Stimulated activated CD4-positive, alpha-beta T cell treated with anti-CD3 and anti-CD28 coated beads, TNF-alpha, amount 100 ng/mL, for 48 hours (primary cell): ENCODE data around the gene PYCARD.
A peak's percentile ranks its signal among the peaks of the same experiment; 100 is the strongest.
"Not testable (repeated sequence)": the region's sequence is repeated elsewhere in the genome, so short reads cannot be mapped to it uniquely, and the experiment has no call there.

Source experiments
- DNase-seq, 3 donors: peaks; one replicate each; pipeline ENCODE4 v3.0.0-alpha.2; 2020; ENCODE audit warnings: low read depth in 3 of 3

The PYCARD gene

DNA sequence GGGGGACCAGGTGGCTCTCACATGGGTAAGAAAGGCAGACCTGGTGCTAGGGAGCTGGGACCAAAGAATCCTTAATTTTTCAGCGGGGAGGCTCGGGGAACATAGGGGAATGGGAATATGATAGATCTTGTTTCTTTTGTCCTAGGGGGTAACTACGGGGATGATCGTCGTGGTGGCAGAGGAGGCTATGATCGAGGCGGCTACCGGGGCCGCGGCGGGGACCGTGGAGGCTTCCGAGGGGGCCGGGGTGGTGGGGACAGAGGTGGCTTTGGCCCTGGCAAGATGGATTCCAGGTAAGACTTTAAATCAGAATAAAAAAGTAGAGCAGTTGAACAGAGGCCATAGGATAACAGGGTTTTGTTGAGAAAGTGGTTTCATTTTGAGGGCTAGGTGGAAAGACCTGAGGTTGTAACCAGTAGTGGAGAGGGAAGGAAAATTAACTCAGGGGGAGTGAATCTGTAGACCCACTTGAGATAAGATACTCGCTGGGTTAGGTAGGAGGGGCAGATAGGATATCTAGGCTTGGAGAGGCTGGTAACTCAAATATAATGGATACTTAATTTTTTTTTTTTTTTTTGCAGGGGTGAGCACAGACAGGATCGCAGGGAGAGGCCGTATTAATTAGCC is 11.6 kb downstream of the PYCARD start:
- DNase-seq: no peak

- DNase-seq: no peak
Observed at GRCh38 chr16:31190061-31190460, 12.5 kb downstream of the PYCARD start.

DNA sequence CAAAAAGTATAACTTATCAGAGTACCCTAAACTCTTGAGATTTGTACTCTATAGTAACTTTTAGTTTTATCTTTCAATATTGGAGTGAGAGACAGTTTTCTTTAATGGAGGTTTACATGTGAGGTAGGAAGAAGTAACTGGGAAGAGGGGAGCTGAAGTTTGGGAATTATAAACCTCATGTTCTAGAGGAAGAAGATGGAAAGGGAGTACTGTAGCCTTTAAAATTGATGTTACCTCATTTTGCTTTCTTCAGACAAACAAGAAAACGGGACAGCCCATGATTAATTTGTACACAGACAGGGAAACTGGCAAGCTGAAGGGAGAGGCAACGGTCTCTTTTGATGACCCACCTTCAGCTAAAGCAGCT is 13.2 kb downstream of the PYCARD start:
- DNase-seq: no peak

DNA sequence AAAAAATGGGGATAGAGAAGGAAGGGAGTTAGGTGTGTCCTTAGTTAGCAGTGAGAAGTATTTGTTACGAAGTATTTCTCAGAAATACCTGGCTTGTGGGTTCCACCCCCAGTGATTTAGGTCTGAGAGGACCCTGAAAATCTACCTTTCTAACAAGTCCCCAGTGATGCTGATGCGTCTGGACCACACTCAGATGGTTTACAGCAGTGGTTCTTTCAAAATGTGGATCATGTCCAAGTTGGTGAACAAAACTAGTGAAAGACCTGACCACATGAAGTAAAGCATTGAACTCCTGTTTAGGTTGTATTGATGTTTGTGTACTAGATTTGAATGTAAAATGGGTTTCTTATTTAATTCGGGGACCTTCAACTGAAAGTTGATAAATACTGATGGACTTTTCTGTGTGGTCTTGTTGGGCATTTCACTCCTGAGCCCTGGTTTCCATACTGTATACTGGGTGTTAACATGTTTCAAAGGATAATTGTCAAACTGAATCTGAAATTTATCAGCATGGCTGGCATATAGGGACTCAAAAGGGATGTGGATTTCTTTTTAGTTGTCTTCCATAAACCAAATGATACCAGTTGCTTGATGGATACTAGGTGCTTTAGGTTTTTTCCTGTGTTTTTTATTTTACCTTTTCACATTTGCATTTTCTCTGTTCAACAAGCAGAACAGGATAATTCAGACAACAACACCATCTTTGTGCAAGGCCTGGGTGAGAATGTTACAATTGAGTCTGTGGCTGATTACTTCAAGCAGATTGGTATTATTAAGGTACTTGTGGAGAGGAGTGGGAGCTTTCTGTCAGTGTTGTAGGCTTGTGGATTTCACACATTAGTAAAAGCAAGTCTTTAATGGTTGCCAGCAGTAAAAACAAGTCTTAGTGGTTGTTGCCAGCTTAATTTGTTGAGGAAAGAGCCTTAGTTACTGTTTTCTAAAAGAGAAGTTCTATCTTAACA is 13.8 kb downstream of the PYCARD start:
- no peak for DNase-seq

DNA sequence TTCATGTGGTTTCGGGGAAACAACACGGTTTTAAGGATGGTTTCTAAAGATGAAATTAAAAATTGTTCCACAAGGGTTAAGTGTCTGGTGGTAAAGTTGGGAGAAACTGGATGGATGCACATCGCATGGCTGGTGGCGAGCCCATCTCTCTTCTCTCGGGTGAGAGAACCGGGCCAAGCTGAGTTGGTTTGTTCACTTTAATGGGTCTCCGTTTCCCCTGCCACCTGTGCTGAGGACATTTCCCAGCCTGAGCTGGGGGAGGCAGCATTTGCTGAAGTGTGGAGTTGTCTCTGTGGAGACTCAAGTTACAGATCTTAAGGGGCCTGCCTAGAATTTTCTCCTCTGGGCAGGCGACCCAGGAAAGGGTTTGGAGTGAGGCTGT is 14.8 kb downstream of the PYCARD start:
- no peak for DNase-seq

GRCh38 chr16:31186930-31187807 is 15.4 kb downstream of the PYCARD start:
- DNase-seq: no peak

DNA sequence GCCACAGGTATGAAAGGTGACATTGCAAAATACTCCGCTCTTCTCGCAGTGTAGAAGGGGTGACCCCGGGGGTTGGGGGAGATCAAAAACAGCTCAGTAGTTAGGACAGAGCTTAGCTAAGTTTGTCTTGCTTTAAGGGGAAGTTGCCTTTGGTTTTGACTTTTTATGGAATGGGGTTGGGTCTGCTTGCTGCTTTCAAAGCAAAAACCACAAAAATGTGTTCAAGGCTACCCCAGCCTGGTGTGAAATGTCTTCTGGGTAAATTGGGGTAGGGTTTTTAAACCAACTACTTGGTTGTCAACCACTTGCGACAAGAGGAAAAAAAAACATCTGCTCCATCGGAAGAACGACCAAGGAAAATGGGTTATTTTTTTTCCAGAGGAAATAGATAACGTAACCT is 16.4 kb downstream of the PYCARD start:
- no peak for DNase-seq

- no peak for DNase-seq
Observed at GRCh38 chr16:31185339-31185738, 17.2 kb downstream of the PYCARD start.

GRCh38 chr16:31184888-31185287 is 17.7 kb downstream of the PYCARD start:
- DNase-seq: no peak

GRCh38 chr16:31183432-31184428 is 18.8 kb downstream of the PYCARD start:
- no peak for DNase-seq

GRCh38 chr16:31182391-31182790 is 20.2 kb downstream of the PYCARD start:
- no peak for DNase-seq

DNA sequence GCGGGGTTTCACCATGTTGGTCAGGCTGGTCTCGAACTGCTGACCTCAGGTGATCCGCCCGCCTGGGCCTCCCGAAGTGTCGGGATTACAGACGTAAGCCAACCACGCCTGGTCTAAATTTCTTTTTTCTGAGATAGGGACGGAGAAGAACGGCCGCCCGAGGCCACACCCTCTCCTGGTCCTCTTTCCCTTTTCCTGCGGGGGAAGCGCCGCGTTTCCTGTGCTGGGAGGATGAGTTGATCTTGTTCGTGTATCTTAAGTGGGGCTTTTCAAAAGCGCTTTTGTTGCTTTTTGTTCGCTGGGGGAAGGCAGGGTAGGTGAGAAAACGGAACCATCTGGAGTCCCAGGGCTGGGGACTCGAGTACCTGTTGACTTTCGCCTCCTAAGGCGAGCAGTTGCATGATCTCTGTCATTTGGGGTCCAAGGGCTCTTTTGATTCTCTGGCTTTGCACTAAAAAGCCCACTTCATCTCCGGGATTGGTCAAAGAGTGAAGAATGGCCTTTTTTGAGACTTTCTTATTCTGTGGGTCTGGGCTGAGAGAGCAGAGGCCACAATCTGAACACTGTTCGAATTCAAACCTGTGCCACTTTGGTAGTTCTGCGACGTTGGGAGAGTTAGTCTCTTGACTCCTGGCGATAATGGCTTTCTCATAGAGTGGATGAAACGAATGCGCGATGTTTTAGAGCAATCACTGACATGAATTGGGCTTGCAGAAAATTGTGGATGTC is 21.3 kb downstream of the PYCARD start:
- DNase-seq: no peak

GRCh38 chr16:31179747-31180459 is 22.7 kb downstream of the PYCARD start, which contains the start of gene FUS:
Gene FUS, plus strand, starts transcription at chr16:31180139. Its CDS starts 76 bp downstream, at chr16:31180215.
- peak; percentile 85 to 89 (median 86) for DNase-seq

DNA sequence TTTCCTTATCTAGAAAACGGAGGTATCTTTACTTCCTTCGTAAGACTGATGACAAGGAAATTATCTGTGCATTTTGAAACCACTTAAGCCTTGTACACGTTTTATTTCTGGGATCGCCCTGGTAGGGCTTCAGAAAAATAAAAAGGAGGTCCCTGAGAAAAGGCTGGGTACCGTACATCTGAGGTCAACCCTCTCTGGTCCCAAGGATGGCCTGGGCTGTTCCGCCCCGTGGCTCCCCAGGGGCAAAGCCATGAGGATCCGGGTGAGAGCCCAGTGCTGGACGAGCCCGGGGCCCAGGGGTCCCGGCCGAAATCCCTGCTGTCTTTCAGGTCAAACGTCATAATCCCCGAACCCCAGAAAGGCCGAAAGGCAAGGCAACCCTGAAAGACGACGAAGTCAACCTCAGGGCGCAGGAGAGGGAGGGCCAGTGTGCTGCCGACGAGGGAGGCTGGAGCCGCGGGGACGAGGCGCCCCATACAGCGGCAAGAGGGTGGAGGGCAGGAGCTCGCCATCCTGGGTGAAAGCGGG is 23.3 kb downstream of the PYCARD start:
- DNase-seq: no peak

DNA sequence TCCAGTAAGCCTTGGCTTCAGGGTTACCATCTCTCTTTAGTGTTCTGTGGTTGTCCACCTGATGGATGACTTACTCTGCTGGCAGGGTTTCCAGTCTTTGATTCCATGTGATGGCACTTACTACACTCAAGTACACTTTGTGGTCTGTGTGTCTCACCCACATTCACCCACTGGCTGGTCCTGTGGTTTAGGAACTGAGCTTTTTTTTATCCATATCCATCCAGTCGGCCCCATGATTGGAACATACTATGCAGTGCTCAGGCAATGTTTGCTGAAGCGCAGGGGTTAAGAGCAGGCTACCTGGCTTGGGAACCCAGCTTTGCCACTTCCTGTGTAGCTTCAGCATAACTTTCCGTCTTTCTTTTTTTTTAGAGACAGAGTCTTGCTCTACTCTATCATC is 25.4 kb downstream of the PYCARD start:
- peak in 1 of 3 donors; percentile 35 for DNase-seq

- DNase-seq: not testable (repeated sequence)
Observed at GRCh38 chr16:31170048-31170447, 32.5 kb downstream of the PYCARD start.

DNA sequence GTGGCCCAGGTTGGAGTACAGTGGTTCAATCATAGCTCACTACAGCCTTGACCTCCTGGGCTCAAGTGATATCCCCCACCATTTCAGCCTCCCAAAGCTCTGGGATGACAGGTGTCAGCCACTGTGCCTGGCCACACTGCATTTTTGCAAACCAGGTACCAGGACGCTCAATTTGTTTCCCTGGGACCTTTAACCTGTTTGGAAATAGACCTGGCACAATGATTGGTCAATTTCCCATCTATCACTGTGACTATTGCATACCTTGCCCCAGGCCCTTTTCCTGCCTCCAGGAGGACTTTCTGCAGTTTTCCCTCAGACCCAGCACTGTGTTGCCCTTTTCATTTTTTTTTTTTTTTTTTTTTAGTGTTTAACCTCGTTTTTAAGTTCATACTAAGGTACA is 33.7 kb downstream of the PYCARD start:
- no peak for DNase-seq

- no peak for DNase-seq
Observed at GRCh38 chr16:31167315-31167714, 35.2 kb downstream of the PYCARD start.

DNA sequence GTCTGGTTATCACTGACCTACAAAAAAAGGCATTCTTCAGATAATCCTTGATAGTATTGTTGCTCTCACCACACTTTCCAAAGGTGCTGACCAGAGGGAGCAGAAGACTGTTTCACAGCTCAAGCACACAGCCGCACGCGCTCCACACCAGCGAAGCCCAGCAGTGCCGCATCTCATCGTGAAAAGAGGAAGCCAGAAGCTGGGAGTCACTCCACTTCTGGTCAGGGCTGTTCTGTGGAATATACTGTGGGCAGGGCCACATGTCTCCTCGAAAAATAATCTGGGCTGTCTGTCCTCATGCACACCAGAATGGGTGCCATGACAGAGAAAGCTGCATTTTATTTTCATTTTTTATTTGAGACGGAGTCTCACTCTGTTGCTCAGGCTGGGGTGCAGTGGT is 45.4 kb downstream of the PYCARD start:
- DNase-seq: no peak
